Natural killer cell (primary cell): Measurements from ENCODE around the gene TSSK2. TPM values are rescaled to one million over a fixed set of nuclear protein-coding genes. Genes with fewer than 3 reads are reported as not detected.

Experiments used
- ATAC-seq, 3 donors: fragments of 150-1000 bp in 2 of 3; fragments of 200-7000 bp in 1 of 3; cut with Tn5 transposase; 1 replicate in 1 of 3; 2 replicates in 2 of 3; pipeline ENCODE4 v1.10.0; 2021; ENCODE audit warnings: mild to moderate bottlenecking in 2 of 3, moderate library complexity in 2 of 3
- DNase-seq, 2 donors: peaks; one replicate each; pipeline versions ENCODE4 v3.0.0 to v3.0.0-alpha.2; 2013 to 2021; ENCODE audit warnings: mixed read lengths in 1 of 2
- H3K27ac ChIP-seq: one replicate; pipeline ENCODE4 v1.5.1; 2013; ENCODE audit warnings: mild to moderate bottlenecking, low read length
- H3K27me3 ChIP-seq: one replicate; pipeline ENCODE4 v1.6.1; 2013; ENCODE audit warnings: low read length; ENCODE audit not compliant: control insufficient read depth, insufficient read depth
- H3K36me3 ChIP-seq: one replicate; pipeline ENCODE4 v1.6.1; 2013; ENCODE audit warnings: low read length; ENCODE audit not compliant: control insufficient read depth, insufficient read depth
- H3K4me1 ChIP-seq: one replicate; pipeline ENCODE4 v1.6.1; 2013; ENCODE audit warnings: low read length; ENCODE audit not compliant: control insufficient read depth, insufficient read depth
- H3K4me3 ChIP-seq: one replicate; pipeline ENCODE4 v1.5.1; 2013; ENCODE audit warnings: low read length
- H3K9me3 ChIP-seq: one replicate; pipeline ENCODE4 v1.6.1; 2013; ENCODE audit warnings: low read length; ENCODE audit not compliant: control insufficient read depth, insufficient read depth
- H3K27ac Mint-ChIP-seq, 2 donors: one replicate each; pipeline ENCODE4 v1.8.0; 2022; ENCODE audit warnings: mild to moderate bottlenecking in 2 of 2, mixed read lengths in 2 of 2, moderate library complexity in 1 of 2
- H3K27me3 Mint-ChIP-seq, 2 donors: one replicate each; pipeline ENCODE4 v1.8.0; 2022; ENCODE audit warnings: low read depth in 2 of 2, mixed read lengths in 2 of 2
- H3K36me3 Mint-ChIP-seq: one replicate; pipeline ENCODE4 v1.8.0; 2022; ENCODE audit warnings: mixed read lengths
- H3K4me1 Mint-ChIP-seq, 2 donors: one replicate each; pipeline ENCODE4 v1.8.0; 2022; ENCODE audit warnings: mixed read lengths in 2 of 2
- H3K4me3 Mint-ChIP-seq: one replicate; pipeline ENCODE4 v1.8.0; 2022; ENCODE audit warnings: mild to moderate bottlenecking, moderate library complexity, mixed read lengths
- H3K9me3 Mint-ChIP-seq, 2 donors: one replicate each; pipeline ENCODE4 v1.8.0; 2022; ENCODE audit warnings: mixed read lengths in 2 of 2
- WGBS: methylation state at CpG from one replicate; pipeline ENCODE4 v1.1.7; 2013; ENCODE audit warnings: missing lambda C conversion rate; ENCODE audit not compliant: insufficient coverage; 5-methylcytosine and 5-hydroxymethylcytosine counted together
- intact Hi-C: fragments of 100-400 bp; cut with micrococcal nuclease; formaldehyde crosslinking; loops from one replicate; pipeline ENCODE4 v1.14.2; 2022
- total RNA-seq, 4 donors: library from RNA; stranded (reverse); fragments of 120-200 nt in 1 of 4; gene quantifications; one replicate each; pipeline versions ENCODE4 v1.2.3 to v1.2.4, GENCODE V29; 2013 to 2022
- TF ChIP-seq, protein P1 (sequence below): fragments of 200-600 bp; IDR thresholded peaks from one replicate; pipeline ENCODE4 v1.8.0; 2022; ENCODE audit warnings: antibody characterized with exemption

The TSSK2 gene
- total RNA-seq, 3 donors from 2014 or later (not counting 1 experiment from before 2014, with no cell fraction given) = not detected

GRCh38 chr22:19175026-19175601, 44.0 kb downstream of the TSSK2 start:
- Mint-ChIP-seq H3K36me3 (no peaks in the 10 kb centered on the region), H3K27me3 (peaks cover 0 to 4% of the 10 kb centered on the region in 2 donors), H3K4me1 (peaks cover 24 to 40% of the 10 kb centered on the region in 2 donors), H3K4me3 (peak overlapping the region; percentile 21), H3K9me3 (no peaks in the 10 kb centered on the region), H3K27ac (no peak overlapping the region)
- DNase-seq (no peak), ATAC-seq (no peak)
- Histone ChIP-seq H3K27me3 (peaks cover 3% of the 10 kb centered on the region), H3K4me1 (peaks cover 60% of the 10 kb centered on the region), H3K36me3 (no peaks in the 10 kb centered on the region), H3K4me3 (no peak overlapping the region), H3K27ac (no peak overlapping the region), H3K9me3 (no peaks in the 10 kb centered on the region)
- intact Hi-C loops = no loop called here
- TF ChIP-seq, protein P1, sequence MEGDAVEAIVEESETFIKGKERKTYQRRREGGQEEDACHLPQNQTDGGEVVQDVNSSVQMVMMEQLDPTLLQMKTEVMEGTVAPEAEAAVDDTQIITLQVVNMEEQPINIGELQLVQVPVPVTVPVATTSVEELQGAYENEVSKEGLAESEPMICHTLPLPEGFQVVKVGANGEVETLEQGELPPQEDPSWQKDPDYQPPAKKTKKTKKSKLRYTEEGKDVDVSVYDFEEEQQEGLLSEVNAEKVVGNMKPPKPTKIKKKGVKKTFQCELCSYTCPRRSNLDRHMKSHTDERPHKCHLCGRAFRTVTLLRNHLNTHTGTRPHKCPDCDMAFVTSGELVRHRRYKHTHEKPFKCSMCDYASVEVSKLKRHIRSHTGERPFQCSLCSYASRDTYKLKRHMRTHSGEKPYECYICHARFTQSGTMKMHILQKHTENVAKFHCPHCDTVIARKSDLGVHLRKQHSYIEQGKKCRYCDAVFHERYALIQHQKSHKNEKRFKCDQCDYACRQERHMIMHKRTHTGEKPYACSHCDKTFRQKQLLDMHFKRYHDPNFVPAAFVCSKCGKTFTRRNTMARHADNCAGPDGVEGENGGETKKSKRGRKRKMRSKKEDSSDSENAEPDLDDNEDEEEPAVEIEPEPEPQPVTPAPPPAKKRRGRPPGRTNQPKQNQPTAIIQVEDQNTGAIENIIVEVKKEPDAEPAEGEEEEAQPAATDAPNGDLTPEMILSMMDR = no peak
- WGBS = 81% methylated on average over 7 of the region's 7 CpGs

DNA sequence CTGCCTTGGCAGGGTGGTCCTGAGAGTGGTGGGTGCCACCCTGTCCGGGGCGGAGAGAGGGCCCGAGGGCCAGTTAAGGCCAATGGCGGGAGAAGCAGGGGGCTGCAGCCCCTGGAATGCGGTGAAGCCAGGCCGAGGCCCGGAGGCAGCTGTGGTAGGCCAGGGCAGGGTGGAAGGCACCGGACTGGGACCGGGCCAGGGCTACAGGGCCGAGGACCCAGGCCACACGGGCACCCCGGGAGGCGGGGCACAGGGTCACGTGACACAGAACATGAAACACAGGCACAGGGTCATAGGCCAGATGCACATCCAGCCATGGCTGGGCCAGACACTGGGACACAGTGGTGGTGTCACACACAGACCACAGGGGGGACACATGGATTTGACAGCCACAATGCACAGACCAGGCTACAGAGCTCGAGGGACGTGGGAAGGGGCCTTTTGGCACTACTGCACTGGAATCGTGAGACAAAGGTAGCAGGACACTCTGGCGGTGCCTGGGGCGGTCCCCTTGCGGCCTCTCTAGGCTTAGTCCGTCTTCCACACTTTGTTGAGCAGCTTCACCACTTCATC, 44.6 kb downstream of the TSSK2 start:
- intact Hi-C loops = no loop called here

DNA sequence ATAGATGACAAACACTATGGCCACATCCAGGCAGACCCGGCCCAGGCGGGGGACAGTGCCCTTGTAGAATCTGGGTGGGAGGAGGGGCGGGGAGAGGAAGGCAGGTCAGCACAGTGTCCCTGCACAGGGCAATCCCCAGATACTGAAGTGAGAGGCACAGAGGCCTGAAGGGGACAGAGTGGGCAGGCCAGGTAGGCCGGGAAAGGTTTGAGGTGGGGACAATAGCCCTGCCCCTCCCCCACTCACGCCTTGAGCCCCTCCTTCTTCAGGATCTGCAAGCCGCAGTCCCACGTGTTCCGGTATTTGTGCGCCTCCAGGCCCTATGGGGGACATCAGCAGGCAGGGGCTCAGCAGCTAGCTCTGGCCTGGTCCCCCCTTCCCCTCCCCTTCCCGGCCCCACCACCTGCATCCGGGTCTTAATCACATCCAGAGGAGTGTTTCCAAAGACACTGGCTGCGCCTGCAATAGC, 45.1 kb downstream of the TSSK2 start:
- no peak overlapping the region for H3K27ac ChIP-seq
- H3K9me3 ChIP-seq = no peaks in the 10 kb centered on the region
- Mint-ChIP-seq H3K4me1 (peaks cover 16 to 31% of the 10 kb centered on the region in 2 donors), H3K27ac (no peak overlapping the region), H3K36me3 (no peaks in the 10 kb centered on the region), H3K27me3 (no peaks in the 10 kb centered on the region), H3K4me3 (no peak overlapping the region), H3K9me3 (no peaks in the 10 kb centered on the region)
- DNase-seq = no peak
- no peak for ATAC-seq
- intact Hi-C loops = no loop called here
- H3K4me1 ChIP-seq = peaks cover 52% of the 10 kb centered on the region
- no peak overlapping the region for H3K4me3 ChIP-seq
- 88% methylated on average over 12 of the region's 12 CpGs for WGBS
- H3K27me3 ChIP-seq = no peaks in the 10 kb centered on the region
- no peaks in the 10 kb centered on the region for H3K36me3 ChIP-seq
- TF ChIP-seq, protein P1 = no peak

More for the DNA sequence above, 44.6 kb downstream of the TSSK2 start:
- 89% methylated on average over 21 of the region's 21 CpGs for WGBS
- Histone ChIP-seq H3K27ac (no peak overlapping the region), H3K4me1 (peaks cover 57% of the 10 kb centered on the region), H3K27me3 (no peaks in the 10 kb centered on the region), H3K4me3 (no peak overlapping the region), H3K36me3 (no peaks in the 10 kb centered on the region), H3K9me3 (no peaks in the 10 kb centered on the region)
- no peak overlapping the region for H3K4me3 Mint-ChIP-seq
- no peak for DNase-seq
- TF ChIP-seq, protein P1 = no peak
- H3K9me3 Mint-ChIP-seq = no peaks in the 10 kb centered on the region
- no peaks in the 10 kb centered on the region for H3K27me3 Mint-ChIP-seq
- no peak for ATAC-seq
- no peak overlapping the region for H3K27ac Mint-ChIP-seq
- no peaks in the 10 kb centered on the region for H3K36me3 Mint-ChIP-seq
- H3K4me1 Mint-ChIP-seq = peaks cover 19 to 36% of the 10 kb centered on the region in 2 donors
